Activated CD8-positive, alpha-beta T cell treated with anti-CD3 and anti-CD28 coated beads for 36 hours (primary cell): Measurements from ENCODE around the gene SF3A1. TPM values are rescaled to one million over a fixed set of nuclear protein-coding genes. Genes with fewer than 3 reads are reported as not detected.

Experiments
- ATAC-seq: fragments of 200-7000 bp; cut with Tn5 transposase; one replicate; pipeline ENCODE4 v1.10.0; 2021; ENCODE audit warnings: mild to moderate bottlenecking, moderate library complexity
- CTCF ChIA-PET: fragments of 350-600 bp; sonication (Branson Sonifier 250); formaldehyde crosslinking; loops from one replicate; lab custom pipeline; 2021; ENCODE audit warnings: antibody characterized with exemption; lab: Charles Lee
- POLR2A ChIA-PET: fragments of 350-600 bp; sonication (Branson Sonifier 250); formaldehyde crosslinking; loops from one replicate; lab custom pipeline; 2021; ENCODE audit warnings: antibody characterized with exemption; lab: Charles Lee
- DNase-seq: peaks from one replicate; pipeline ENCODE4 v3.0.0-alpha.2; 2020
- H3K27ac Mint-ChIP-seq: one replicate; pipeline ENCODE4 v1.8.0; 2021; ENCODE audit warnings: mild to moderate bottlenecking, mixed read lengths
- H3K27me3 Mint-ChIP-seq: one replicate; pipeline ENCODE4 v1.8.0; 2021; ENCODE audit warnings: mixed read lengths
- H3K36me3 Mint-ChIP-seq: one replicate; pipeline ENCODE4 v1.8.0; 2021; ENCODE audit warnings: low read depth, mixed read lengths
- H3K4me1 Mint-ChIP-seq: one replicate; pipeline ENCODE4 v1.8.0; 2021; ENCODE audit warnings: low read depth, mixed read lengths
- H3K4me3 Mint-ChIP-seq: one replicate; pipeline ENCODE4 v1.8.0; 2021; ENCODE audit warnings: mild to moderate bottlenecking, moderate library complexity, mixed read lengths
- H3K9me3 Mint-ChIP-seq: one replicate; pipeline ENCODE4 v1.8.0; 2021; ENCODE audit warnings: mixed read lengths
- intact Hi-C: fragments of 100-400 bp; cut with micrococcal nuclease; formaldehyde crosslinking; loops from one replicate; pipeline ENCODE4 v1.10.0; 2022
- total RNA-seq, 2 experiments: library from RNA; stranded (reverse); gene quantifications; one replicate each; pipeline ENCODE4 v1.2.3, GENCODE V29; 2021
- TF ChIP-seq, protein P1 (sequence below): fragments of 200-600 bp; IDR thresholded peaks from one replicate; pipeline ENCODE4 v1.8.0; 2022; ENCODE audit warnings: antibody characterized with exemption, mild to moderate bottlenecking

Gene SF3A1
- total RNA-seq, 2 experiments from 2014 or later, result 252 to 262 TPM

DNA sequence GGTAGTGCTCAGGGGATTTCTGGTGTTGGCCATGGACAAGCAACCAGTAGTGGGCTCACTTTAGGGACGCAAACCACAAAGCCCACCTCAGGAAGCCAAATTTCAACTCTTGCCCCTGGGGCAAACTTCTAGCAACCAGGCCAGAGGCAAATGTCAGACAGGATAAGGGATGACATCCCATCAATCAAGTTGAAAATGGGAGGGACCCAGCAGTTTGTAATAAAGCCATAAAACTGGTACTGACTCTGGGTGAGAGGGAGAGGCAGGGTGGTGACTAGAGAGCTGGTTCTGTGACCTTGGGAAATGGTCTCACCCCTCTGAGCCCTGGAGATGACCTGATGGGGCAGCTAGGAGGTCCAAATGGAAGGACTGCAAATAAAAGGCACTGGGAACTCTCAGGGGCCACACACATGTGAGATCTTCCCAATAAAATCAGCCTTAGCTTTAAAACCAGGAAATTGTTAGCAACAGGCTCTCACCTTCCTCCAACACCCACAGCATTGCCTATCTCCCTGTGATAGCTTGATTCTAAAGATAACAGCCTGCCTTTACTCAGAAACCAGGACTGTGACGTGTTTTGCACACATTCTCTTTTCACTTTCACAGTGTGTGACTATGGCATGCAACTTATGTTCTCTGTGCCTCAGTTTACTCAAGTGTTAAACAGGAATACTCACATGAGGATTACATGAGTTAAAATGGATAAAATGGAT lies 23.5 kb downstream of the SF3A1 start:
- TF ChIP-seq, protein P1, sequence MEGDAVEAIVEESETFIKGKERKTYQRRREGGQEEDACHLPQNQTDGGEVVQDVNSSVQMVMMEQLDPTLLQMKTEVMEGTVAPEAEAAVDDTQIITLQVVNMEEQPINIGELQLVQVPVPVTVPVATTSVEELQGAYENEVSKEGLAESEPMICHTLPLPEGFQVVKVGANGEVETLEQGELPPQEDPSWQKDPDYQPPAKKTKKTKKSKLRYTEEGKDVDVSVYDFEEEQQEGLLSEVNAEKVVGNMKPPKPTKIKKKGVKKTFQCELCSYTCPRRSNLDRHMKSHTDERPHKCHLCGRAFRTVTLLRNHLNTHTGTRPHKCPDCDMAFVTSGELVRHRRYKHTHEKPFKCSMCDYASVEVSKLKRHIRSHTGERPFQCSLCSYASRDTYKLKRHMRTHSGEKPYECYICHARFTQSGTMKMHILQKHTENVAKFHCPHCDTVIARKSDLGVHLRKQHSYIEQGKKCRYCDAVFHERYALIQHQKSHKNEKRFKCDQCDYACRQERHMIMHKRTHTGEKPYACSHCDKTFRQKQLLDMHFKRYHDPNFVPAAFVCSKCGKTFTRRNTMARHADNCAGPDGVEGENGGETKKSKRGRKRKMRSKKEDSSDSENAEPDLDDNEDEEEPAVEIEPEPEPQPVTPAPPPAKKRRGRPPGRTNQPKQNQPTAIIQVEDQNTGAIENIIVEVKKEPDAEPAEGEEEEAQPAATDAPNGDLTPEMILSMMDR, result no peak

DNA sequence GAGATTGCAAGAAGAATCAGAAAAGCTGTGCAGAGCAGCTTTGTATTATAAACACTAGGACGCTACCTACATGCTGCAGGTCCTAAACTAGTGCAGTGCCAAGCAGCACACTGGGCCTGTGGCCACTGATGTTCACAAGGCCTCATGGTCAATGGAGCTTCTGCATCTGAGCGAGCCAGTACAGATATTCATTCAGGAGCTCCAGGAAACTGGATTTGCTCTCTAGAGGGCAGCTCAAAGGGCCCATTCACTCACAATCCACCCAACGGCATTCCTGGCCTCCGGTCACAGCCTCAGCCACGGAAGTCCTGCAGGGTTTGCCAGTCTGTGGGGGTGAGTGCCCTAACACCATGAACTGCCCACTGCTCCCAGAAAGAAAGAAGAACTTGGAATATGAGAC lies 24.1 kb downstream of the SF3A1 start:
- H3K4me3 Mint-ChIP-seq, result no peak overlapping the region
- H3K27me3 Mint-ChIP-seq, result no peaks in the 10 kb centered on the region
- H3K9me3 Mint-ChIP-seq, result no peaks in the 10 kb centered on the region
- POLR2A ChIA-PET, result interaction anchor here (1.2 to 1.6 kb wide), 2 partner anchors 42 to 67 kb away, joined by 3 to 4 read pairs; no protein-coding TSS in a partner anchor
- TF ChIP-seq, protein P1, result no peak
- peaks cover 55% of the 10 kb centered on the region for H3K36me3 Mint-ChIP-seq
- DNase-seq (no peak), ATAC-seq (no peak)
- H3K27ac Mint-ChIP-seq, result peak overlapping the region; percentile 70
- peaks cover 32% of the 10 kb centered on the region for H3K4me1 Mint-ChIP-seq
- intact Hi-C loops, result no loop called here
- CTCF ChIA-PET, result interaction anchor here (1.1 to 1.2 kb wide), 3 partner anchors 44 to 69 kb away, joined by 3 to 7 read pairs (median 4); no protein-coding TSS in a partner anchor

More for the DNA sequence above, 23.5 kb downstream of the SF3A1 start:
- intact Hi-C loops, result no loop called here
- POLR2A ChIA-PET, result interaction anchor here (1.2 to 1.6 kb wide), 2 partner anchors 42 to 68 kb away, joined by 3 to 4 read pairs; no protein-coding TSS in a partner anchor
- H3K4me1 Mint-ChIP-seq, result peaks cover 27% of the 10 kb centered on the region
- no peak overlapping the region for H3K4me3 Mint-ChIP-seq
- ATAC-seq, result peak; percentile 37
- peaks cover 61% of the 10 kb centered on the region for H3K36me3 Mint-ChIP-seq
- H3K27ac Mint-ChIP-seq, result peak overlapping the region; percentile 70
- no peaks in the 10 kb centered on the region for H3K9me3 Mint-ChIP-seq
- DNase-seq, result no peak
- CTCF ChIA-PET, result interaction anchor here (1.1 to 1.2 kb wide), 2 partner anchors 45 to 46 kb away, joined by 4 to 7 read pairs; no protein-coding TSS in a partner anchor
- no peaks in the 10 kb centered on the region for H3K27me3 Mint-ChIP-seq

DNA sequence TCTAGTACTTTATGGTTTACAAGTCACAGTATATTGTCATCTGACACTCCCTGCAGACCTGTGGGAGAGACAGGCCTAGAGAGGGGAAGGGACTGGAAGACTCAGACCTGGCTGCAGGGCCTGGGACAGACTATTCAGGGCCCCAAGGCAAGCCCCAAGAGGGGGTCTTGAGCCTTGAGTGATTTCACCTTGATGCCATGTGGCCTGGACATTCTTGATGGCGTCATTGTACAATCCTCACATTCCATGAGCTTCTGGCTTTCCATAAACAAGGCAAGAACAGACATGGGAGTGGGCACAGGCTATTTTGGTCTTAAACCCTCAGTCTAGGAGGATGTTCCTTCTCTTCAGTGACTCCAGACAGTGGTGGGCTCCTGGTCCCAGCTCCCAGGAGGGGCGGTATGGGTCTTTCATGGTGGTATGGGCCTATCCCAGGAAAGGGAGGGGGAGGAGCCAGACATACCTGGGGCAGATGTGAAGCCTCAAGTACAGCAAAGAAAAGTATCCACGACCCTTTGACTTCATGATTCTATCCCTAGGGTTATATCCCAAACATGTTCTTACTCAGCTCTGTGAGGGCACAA lies 28.1 kb downstream of the SF3A1 start:
- DNase-seq (no peak), ATAC-seq (no peak)
- H3K27ac Mint-ChIP-seq, result no peak overlapping the region
- no peaks in the 10 kb centered on the region for H3K27me3 Mint-ChIP-seq
- CTCF ChIA-PET, result interaction anchor here (1.0 to 8.3 kb wide), 5 partner anchors 22 to 240 kb away, joined by 3 to 98 read pairs (median 5); partner anchors contain the start of genes CASTOR1 and RNF215
- H3K36me3 Mint-ChIP-seq, result peaks cover 22% of the 10 kb centered on the region
- peaks cover 37% of the 10 kb centered on the region for H3K4me1 Mint-ChIP-seq
- no peaks in the 10 kb centered on the region for H3K9me3 Mint-ChIP-seq
- POLR2A ChIA-PET, result interaction anchor here (0.7 to 8.5 kb wide), 10 partner anchors 8 to 68 kb away, joined by 3 to 68 read pairs (median 4); partner anchors contain the start of genes CCDC157 and SF3A1
- intact Hi-C loops, result no loop called here
- no peak overlapping the region for H3K4me3 Mint-ChIP-seq
- TF ChIP-seq, protein P1, result no peak

DNA sequence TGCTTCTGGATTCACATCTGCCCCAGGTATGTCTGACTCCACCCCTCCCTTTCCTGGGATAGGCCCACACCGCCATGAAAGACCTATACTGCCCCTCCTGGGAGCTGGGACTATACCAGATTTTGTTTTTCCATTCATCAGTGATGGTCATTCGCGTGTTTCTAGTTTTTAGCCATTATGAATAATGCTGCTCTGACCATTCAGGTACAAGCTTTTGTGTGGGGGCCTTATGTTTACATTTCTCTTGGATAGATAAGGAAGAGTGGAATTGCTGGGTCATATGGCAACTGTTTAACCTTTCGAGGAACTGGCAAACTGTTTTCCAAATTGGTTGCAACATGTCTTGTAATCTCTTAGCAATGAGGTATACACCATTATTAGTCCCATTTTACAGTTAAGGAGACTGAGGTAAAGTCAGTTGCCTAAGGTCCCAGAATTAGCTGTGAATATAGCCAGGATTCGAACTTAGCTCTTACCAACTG lies 28.8 kb downstream of the SF3A1 start:
- Mint-ChIP-seq H3K4me3 (peak overlapping the region; percentile 81), H3K9me3 (no peaks in the 10 kb centered on the region), H3K27ac (no peak overlapping the region), H3K4me1 (peaks cover 37% of the 10 kb centered on the region), H3K36me3 (peaks cover 24% of the 10 kb centered on the region), H3K27me3 (no peaks in the 10 kb centered on the region)
- TF ChIP-seq, protein P1, result no peak
- CTCF ChIA-PET, result interaction anchor here (1.3 to 8.3 kb wide), 4 partner anchors 22 to 62 kb away, joined by 4 to 98 read pairs (median 6); partner anchors contain the start of genes CASTOR1 and RNF215
- intact Hi-C loops, result no loop called here
- POLR2A ChIA-PET, result interaction anchor here (0.8 to 8.5 kb wide), 12 partner anchors 8 to 97 kb away, joined by 3 to 68 read pairs (median 4); partner anchors contain the start of genes CCDC157 and SF3A1
- ATAC-seq (no peak), DNase-seq (no peak)
